Measurements from ENCODE around the gene CHCHD3.

DNA sequence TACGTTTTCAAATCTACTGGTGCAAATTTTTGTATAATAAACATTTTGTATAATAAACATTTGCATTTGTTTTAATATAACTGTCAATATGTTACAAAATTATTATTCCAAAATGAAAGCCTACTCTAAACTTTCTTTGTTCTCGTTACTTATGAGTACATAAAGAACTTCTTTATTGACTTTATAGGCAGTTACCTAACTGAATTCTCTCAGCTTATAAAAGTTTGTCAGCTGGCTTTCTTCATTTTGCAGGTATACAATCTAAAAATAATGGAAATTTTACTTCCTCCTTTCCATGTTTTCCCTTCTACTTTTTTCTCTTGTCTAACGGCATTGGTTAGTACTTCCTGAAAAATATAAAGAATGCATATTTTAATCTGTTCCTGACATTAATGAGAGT, 137.1 kb downstream of the CHCHD3 start:
- TF ChIP-seq CTCF (IDR thresholded peaks at IDR 0.05), result no peak
- no peak for TF ChIP-seq POLR2AphosphoS5 (IDR thresholded peaks at IDR 0.05)
- TF ChIP-seq EP300 (IDR thresholded peaks at IDR 0.05), result no peak
- TF ChIP-seq POLR2A (IDR thresholded peaks at IDR 0.05), result no peak
